ENCODE measurements around the gene LRRC2.

LRRC2 gene

DNA sequence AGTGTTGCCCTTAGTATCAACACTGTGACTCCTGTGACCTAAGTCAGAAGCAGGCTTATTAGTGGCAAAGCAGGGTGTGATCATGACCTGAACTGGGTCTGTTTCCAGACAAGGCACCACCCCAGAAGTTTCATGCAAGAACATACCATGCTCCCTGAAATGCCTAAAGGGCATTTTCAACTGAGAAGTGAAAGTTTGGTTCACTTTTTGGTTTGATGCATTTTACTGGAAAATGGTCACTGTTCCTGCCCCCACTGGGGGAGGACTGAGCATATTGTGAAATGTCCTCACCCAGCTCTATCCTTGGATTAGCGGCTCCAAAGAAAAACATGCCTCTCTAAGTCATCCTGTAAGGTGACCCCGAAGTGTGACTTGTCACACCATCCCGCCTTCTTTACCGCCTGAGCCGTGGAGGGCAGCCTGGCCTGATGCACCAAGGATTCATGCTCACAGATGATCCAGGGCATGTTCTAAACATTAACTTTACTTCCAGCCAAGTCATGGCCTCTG, 43.2 kb upstream of the LRRC2 start:
- TF ChIP-seq, protein P1, sequence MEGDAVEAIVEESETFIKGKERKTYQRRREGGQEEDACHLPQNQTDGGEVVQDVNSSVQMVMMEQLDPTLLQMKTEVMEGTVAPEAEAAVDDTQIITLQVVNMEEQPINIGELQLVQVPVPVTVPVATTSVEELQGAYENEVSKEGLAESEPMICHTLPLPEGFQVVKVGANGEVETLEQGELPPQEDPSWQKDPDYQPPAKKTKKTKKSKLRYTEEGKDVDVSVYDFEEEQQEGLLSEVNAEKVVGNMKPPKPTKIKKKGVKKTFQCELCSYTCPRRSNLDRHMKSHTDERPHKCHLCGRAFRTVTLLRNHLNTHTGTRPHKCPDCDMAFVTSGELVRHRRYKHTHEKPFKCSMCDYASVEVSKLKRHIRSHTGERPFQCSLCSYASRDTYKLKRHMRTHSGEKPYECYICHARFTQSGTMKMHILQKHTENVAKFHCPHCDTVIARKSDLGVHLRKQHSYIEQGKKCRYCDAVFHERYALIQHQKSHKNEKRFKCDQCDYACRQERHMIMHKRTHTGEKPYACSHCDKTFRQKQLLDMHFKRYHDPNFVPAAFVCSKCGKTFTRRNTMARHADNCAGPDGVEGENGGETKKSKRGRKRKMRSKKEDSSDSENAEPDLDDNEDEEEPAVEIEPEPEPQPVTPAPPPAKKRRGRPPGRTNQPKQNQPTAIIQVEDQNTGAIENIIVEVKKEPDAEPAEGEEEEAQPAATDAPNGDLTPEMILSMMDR (IDR thresholded peaks at IDR 0.05), result no peak

DNA sequence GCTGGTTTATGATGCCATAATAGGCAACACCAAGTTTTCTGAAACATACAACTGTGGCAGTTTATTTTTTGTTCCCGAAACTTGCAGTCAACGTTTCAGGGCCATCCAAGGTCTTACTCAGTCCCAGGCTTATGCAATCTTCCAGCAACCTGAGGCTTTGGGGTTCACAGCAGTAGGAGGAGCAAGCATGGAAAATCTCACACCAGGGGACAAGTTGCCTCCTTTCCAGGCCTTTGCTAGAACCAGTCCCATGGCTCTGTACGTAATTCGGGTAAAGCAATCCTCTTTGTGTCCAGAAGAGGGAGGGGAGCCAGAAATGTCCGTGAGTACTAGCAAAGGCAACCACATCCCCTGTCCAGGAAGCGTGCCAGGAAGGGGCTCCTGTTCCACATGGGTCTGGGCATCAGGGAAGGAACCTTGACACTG, 41.5 kb upstream of the LRRC2 start:
- TF ChIP-seq, protein P1 (IDR thresholded peaks at IDR 0.05), result no peak

DNA sequence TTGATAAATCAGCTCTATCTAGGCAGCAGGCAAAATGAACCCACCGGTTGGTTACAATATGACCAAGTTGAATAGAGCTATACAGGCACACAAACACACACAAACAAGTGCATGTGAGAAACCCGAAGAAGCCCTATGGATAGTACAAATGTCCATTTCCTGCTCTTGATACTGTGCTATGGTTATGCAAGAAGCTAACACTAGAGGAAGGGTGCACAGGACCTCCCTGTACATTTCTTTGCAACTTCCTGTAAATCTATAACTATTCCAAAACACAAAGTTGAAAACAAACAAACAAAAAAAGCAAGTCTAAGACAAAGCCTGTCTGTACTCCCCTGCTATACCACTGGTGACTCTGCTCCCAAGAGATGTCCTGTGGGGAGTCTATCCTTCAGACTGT, 38.0 kb upstream of the LRRC2 start:
- TF ChIP-seq, protein P1 (IDR thresholded peaks at IDR 0.05), result no peak

DNA sequence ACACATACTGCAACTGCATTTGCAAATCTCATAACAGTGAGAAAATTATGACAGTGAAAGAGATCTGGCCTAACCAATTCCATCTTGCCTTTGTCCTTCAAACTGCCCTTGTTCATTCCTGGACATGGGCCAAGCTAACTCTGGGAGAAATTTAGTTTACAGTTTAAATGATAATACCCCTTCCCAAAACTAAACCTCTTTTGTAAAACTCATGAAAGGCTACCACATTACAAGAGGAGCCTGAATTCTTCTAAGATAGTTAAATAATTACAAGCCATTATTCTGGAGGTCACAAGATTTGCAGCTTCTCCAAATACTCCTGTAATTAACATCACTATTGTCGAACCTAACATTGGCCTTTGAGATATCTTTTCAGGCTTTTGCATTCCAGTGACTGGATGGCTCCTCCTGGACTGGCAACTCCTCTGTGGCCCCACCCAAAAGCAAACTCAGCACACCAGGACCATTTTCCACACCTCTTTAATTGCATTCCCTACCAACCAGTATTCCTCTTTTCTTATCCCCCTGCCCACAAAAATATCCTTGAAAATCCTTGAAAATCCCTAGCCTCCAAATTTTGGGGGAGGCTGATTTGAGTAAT, 37.4 kb upstream of the LRRC2 start:
- TF ChIP-seq, protein P1 (IDR thresholded peaks at IDR 0.05), result no peak

DNA sequence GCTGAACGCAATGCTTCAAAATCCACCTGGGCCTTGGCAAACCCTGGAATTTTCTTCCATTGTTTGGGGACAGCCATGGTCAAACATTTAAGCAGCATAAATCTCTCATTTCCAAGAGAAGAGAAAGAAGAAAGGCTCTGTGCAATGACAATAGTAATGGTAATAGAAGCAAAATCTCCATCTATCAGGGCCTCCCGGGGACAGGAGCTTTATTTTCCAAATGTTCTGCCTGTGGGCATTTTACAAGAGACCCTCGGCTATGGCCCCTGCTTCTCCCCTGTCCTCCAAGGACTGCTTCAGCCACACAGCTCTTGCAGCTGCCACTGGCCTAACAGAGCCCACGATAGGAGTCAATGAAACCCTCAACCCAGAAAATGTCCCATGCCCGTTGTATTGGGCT, 33.5 kb upstream of the LRRC2 start:
- TF ChIP-seq, protein P1 (IDR thresholded peaks at IDR 0.05), result no peak

DNA sequence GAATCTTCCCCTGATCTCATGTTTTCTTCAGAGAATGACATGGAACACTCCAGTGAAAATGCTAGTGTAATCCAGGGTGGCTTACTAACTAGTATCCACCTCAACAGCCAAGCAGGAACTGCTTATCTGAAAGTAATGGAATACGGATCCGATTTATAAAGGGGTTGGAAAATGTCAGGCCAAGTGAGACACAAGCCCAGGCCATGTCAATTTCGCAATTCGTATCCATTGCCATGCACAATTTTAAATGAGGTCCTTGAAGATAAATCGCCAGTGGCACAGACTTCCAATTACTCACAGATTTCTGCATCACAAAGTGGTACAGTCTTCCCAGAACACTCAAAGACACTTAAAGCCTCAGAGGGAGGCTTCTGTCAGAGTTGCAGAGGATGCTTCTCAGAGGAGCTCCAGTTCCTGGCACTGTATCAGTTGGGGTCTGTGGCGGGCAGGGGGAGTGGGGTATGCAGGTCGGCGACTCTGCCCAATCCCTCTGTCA, 29.8 kb upstream of the LRRC2 start:
- TF ChIP-seq, protein P1 (IDR thresholded peaks at IDR 0.05), result no peak

DNA sequence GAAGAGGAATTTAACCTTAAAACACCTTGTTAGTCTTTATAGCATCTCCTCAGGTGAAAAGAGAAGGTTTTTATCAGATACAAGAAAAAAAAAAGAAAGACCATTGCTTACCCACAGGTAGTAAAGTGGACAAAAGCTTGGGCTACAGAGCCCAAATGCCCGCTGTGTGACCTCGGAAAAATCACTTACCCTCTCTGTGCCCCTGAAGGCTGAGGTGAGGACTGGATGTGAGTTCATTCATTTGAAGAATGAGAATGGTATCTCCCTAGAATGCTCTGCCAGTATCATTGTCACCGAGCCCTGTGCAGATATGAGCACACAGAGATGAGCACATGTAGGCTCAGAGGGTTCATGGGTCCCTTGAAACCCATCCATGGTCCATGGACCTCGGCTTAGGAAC, 28.6 kb upstream of the LRRC2 start:
- TF ChIP-seq, protein P1 (IDR thresholded peaks at IDR 0.05), result no peak

Data from LNCAP (cell line).